Panc1 (cell line): ENCODE measurements around the gene PRXL2B. TPM values are rescaled to one million over a fixed set of nuclear protein-coding genes. Genes with fewer than 3 reads are reported as not detected.

Experiments used
- ATAC-seq: fragments of 200-7000 bp; cut with Tn5 transposase; 2 replicates; pipeline ENCODE4 v1.9.1; 2020; ENCODE audit warnings: mild to moderate bottlenecking, moderate library complexity
- BruUV-seq: library from RNA; stranded (reverse); fragments of 400-500 nt; replicated peaks from 2 replicates; lab custom pipeline; 2021; lab: Mats Ljungman, UMichigan
- CTCF ChIA-PET: fragments of 300-600 bp; sonication (Branson Sonifier 250); formaldehyde crosslinking; loops from one replicate; lab custom pipeline; 2022; ENCODE audit warnings: antibody characterized with exemption; lab: Charles Lee
- POLR2A ChIA-PET: fragments of 300-600 bp; sonication (Branson Sonifier 250); formaldehyde crosslinking; loops from one replicate; lab custom pipeline; 2022; ENCODE audit warnings: antibody characterized with exemption; lab: Charles Lee
- DNase-seq: peaks from one replicate; pipeline ENCODE4 v3.0.0-alpha.2; 2010; ENCODE audit warnings: low read depth, low spot score
- H3K27ac ChIP-seq: 2 replicates; pipeline ENCODE4 v1.5.1; 2011; ENCODE audit warnings: mild to moderate bottlenecking, low read length, inconsistent platforms
- H3K27me3 ChIP-seq: fragments of 200-500 bp; sonication (Bioruptor generic); 2 replicates; pipeline ENCODE4 v1.6.0; 2014; ENCODE audit warnings: low read length, inconsistent platforms; ENCODE audit not compliant: control insufficient read depth, insufficient read depth
- H3K36me3 ChIP-seq: fragments of 200-500 bp; sonication (Bioruptor generic); 2 replicates; pipeline ENCODE4 v1.5.1; 2014; ENCODE audit warnings: inconsistent platforms, mild to moderate bottlenecking, low read length, moderate library complexity; ENCODE audit not compliant: control insufficient read depth, insufficient read depth
- H3K4me1 ChIP-seq: 2 replicates; pipeline ENCODE4 v1.5.1; 2011; ENCODE audit warnings: inconsistent platforms, mild to moderate bottlenecking, low read length, moderate library complexity; ENCODE audit not compliant: control insufficient read depth, insufficient read depth
- H3K4me3 ChIP-seq, 2 experiments: 2 replicates each; pipeline ENCODE4 v1.5.1; 2011 to 2012; ENCODE audit warnings: low read depth in 2 of 2, low read length in 2 of 2, mild to moderate bottlenecking in 2 of 2, inconsistent platforms in 1 of 2, moderate library complexity in 1 of 2
- H3K9me3 ChIP-seq: fragments of 200-500 bp; sonication (Bioruptor generic); 2 replicates; pipeline ENCODE4 v1.5.1; 2014; ENCODE audit warnings: low read depth, mild to moderate bottlenecking, inconsistent platforms, low read length, moderate library complexity; ENCODE audit not compliant: control insufficient read depth, insufficient read depth
- POLR2AphosphoS5 ChIP-seq: IDR thresholded peaks from 2 replicates; pipeline ENCODE4 v1.6.1; 2012; ENCODE audit warnings: mild to moderate bottlenecking, low read depth, low read length, moderate library complexity
- SIN3A ChIP-seq: IDR thresholded peaks from 2 replicates; pipeline ENCODE4 v1.6.1; 2012; ENCODE audit warnings: low read depth, mild to moderate bottlenecking, low read length, moderate library complexity, borderline replicate concordance; ENCODE audit not compliant: insufficient read depth
- TCF7L2 ChIP-seq: IDR thresholded peaks from 2 replicates; pipeline ENCODE4 v1.6.1; 2011; ENCODE audit warnings: mild to moderate bottlenecking, low read depth, low read length, inconsistent platforms
- in situ Hi-C: cut with HindIII; loops from 2 replicates; pipeline ENCODE4 v1.10.0; 2016; ENCODE audit warnings: low sequenced_read_pairs, low pct_unique_long_range_greater_than_20kb
- intact Hi-C: fragments of 100-400 bp; cut with micrococcal nuclease; formaldehyde crosslinking; loops from one replicate; pipeline ENCODE4 v1.10.0; 2022; ENCODE audit not compliant: unreplicated experiment
- total RNA-seq: library from RNA; stranded (reverse); gene quantifications from one replicate; pipeline ENCODE4 v1.2.1, GENCODE V29; 2021; ENCODE audit not compliant: unreplicated experiment
- TF ChIP-seq, protein P1 (sequence below): fragments of 450-650 bp; IDR thresholded peaks from 2 replicates; pipeline ENCODE4 v1.5.1; 2017; ENCODE audit warnings: mild to moderate bottlenecking
- TF ChIP-seq, protein P2 (sequence below), 2 experiments: IDR thresholded peaks; 2 replicates each; pipeline ENCODE4 v1.6.1; 2011 to 2012; ENCODE audit warnings: low read depth in 2 of 2, control low read depth in 1 of 2, low read length in 1 of 2, mild to moderate bottlenecking in 1 of 2, moderate library complexity in 1 of 2; ENCODE audit not compliant: insufficient read depth in 1 of 2

PRXL2B gene
- total RNA-seq, 1 experiment from 2014 or later, result 17.0 TPM

DNA sequence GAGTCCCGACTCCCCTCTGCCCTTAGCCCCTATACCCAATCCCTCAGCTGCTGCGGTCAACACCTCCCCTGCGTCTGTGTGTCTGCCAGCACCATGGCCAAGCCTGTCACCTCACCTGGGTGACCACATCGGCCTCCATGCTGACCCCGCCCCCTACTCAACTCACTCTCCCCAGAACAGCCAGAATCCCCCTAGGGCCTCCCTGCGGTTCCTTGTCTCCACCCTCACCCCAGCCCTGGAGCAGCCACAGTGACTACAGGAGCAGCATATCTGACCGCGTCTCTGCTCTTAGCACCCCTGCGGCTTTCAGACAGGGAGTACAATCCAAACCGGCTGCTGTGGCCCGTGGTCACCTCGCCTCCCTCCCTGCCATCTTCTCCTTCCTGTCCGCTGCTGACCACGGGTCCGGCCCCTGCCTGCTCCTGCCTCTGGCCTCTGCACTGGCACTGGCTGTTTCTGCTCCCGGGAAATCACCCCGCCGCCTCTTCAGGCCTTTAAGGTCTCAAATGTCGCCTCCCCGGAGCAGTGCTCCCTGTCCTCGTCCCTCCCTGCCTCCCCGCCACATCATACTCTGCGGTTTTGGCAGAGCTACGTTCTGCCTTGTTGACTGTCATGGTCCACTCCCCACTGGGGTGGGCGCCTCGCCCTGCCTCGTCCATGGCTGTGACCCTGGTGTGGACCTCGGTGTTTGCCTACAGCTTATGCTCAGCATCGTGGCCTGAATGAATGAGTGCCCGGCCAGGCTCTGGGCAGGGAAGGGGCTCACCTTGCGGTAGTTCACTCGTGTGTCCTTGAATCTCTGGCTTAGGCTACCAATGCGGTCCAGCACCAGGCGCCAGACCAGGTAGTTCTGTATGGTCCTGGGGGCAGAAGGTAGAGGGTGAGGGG lies 11.1 kb downstream of the PRXL2B start:
- ChIA-PET POLR2A (no interaction called here), CTCF (no interaction called here)
- in situ Hi-C loops (no loop called here), intact Hi-C loops (no loop called here)
- no peak for ATAC-seq
- H3K4me1 ChIP-seq, result no peaks in the 10 kb centered on the region
- no peak overlapping the region for H3K4me3 ChIP-seq
- no peak for TF ChIP-seq POLR2AphosphoS5
- TF ChIP-seq SIN3A, result no peak
- TF ChIP-seq, protein P1, sequence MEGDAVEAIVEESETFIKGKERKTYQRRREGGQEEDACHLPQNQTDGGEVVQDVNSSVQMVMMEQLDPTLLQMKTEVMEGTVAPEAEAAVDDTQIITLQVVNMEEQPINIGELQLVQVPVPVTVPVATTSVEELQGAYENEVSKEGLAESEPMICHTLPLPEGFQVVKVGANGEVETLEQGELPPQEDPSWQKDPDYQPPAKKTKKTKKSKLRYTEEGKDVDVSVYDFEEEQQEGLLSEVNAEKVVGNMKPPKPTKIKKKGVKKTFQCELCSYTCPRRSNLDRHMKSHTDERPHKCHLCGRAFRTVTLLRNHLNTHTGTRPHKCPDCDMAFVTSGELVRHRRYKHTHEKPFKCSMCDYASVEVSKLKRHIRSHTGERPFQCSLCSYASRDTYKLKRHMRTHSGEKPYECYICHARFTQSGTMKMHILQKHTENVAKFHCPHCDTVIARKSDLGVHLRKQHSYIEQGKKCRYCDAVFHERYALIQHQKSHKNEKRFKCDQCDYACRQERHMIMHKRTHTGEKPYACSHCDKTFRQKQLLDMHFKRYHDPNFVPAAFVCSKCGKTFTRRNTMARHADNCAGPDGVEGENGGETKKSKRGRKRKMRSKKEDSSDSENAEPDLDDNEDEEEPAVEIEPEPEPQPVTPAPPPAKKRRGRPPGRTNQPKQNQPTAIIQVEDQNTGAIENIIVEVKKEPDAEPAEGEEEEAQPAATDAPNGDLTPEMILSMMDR, result no peak
- no peak for TF ChIP-seq TCF7L2
- TF ChIP-seq, protein P2, sequence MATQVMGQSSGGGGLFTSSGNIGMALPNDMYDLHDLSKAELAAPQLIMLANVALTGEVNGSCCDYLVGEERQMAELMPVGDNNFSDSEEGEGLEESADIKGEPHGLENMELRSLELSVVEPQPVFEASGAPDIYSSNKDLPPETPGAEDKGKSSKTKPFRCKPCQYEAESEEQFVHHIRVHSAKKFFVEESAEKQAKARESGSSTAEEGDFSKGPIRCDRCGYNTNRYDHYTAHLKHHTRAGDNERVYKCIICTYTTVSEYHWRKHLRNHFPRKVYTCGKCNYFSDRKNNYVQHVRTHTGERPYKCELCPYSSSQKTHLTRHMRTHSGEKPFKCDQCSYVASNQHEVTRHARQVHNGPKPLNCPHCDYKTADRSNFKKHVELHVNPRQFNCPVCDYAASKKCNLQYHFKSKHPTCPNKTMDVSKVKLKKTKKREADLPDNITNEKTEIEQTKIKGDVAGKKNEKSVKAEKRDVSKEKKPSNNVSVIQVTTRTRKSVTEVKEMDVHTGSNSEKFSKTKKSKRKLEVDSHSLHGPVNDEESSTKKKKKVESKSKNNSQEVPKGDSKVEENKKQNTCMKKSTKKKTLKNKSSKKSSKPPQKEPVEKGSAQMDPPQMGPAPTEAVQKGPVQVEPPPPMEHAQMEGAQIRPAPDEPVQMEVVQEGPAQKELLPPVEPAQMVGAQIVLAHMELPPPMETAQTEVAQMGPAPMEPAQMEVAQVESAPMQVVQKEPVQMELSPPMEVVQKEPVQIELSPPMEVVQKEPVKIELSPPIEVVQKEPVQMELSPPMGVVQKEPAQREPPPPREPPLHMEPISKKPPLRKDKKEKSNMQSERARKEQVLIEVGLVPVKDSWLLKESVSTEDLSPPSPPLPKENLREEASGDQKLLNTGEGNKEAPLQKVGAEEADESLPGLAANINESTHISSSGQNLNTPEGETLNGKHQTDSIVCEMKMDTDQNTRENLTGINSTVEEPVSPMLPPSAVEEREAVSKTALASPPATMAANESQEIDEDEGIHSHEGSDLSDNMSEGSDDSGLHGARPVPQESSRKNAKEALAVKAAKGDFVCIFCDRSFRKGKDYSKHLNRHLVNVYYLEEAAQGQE (IDR thresholded peaks at IDR 0.05; ENCODE audit: insufficient read depth in 1 of 2, low read depth in 2 of 2, low read length in 1 of 2), result no peak
- no TSS peak for BruUV-seq
- no peaks in the 10 kb centered on the region for H3K27me3 ChIP-seq
- H3K27ac ChIP-seq, result no peak overlapping the region
- no peak for DNase-seq
- H3K36me3 ChIP-seq, result no peaks in the 10 kb centered on the region
- H3K9me3 ChIP-seq, result no peaks in the 10 kb centered on the region

DNA sequence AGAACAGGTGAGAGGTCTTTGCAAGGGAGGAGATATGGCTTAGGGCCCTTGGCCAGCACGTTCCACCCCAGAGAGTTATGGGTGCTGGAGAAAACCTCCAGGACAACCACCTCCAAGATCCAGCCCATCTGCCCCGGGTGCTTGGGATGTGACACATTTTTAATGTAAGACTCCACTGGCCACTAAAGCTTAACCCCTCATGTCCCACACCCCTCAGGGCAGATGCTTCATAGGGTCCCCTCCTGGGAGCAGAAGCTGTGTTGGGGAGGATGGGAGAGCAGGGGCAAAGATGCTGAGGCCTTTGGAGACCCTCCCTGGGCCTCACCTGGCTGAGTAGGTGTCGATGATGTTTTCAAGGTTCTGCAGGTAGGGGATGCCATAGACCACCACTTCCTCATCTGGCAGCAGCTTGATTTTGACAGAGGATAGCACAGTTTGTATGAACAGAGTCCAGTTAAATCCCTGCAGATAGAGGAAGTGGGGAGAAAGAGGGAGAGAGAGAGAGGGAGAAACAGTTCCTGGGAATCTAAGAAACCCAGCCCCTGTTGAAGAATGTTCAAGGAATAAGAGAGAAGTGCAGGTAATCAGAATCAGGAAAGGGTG lies 11.9 kb downstream of the PRXL2B start:
- intact Hi-C loops, result no loop called here
- no peak overlapping the region for H3K4me3 ChIP-seq
- CTCF ChIA-PET, result no interaction called here
- ATAC-seq (no peak), DNase-seq (no peak)
- H3K27ac ChIP-seq, result no peak overlapping the region
- no peaks in the 10 kb centered on the region for H3K36me3 ChIP-seq
- BruUV-seq, result no TSS peak
- H3K4me1 ChIP-seq, result no peaks in the 10 kb centered on the region
- in situ Hi-C loops, result no loop called here
- H3K9me3 ChIP-seq, result no peaks in the 10 kb centered on the region
- no peaks in the 10 kb centered on the region for H3K27me3 ChIP-seq
- POLR2A ChIA-PET, result no interaction called here
- TF ChIP-seq TCF7L2 (no peak), SIN3A (no peak), POLR2AphosphoS5 (no peak)
- TF ChIP-seq, protein P2 (IDR thresholded peaks at IDR 0.05; ENCODE audit: insufficient read depth in 1 of 2, low read depth in 2 of 2, low read length in 1 of 2), result no peak
- TF ChIP-seq, protein P1, result no peak
